H4 (cell line): Measurements from ENCODE around the gene APOBEC2. TPM values are rescaled to one million over a fixed set of nuclear protein-coding genes. Genes with fewer than 3 reads are reported as not detected.

ENCODE experiments used
- DNase-seq: peaks from one replicate; pipeline ENCODE4 v3.0.0-alpha.2; 2015; ENCODE audit warnings: low spot score
- total RNA-seq: library from RNA; depleted of rRNA; stranded (reverse); fragments of >200 nt; shearing (Covaris generic); gene quantifications from 2 replicates; pipeline ENCODE4 v1.2.3, GENCODE V29; 2014; rRNA removed

APOBEC2 gene
- total RNA-seq, 1 experiment from 2014 or later, result not detected

- no peak for DNase-seq
Measured at GRCh38 chr6:41083072-41083471, 30.1 kb downstream of the APOBEC2 start.

DNA sequence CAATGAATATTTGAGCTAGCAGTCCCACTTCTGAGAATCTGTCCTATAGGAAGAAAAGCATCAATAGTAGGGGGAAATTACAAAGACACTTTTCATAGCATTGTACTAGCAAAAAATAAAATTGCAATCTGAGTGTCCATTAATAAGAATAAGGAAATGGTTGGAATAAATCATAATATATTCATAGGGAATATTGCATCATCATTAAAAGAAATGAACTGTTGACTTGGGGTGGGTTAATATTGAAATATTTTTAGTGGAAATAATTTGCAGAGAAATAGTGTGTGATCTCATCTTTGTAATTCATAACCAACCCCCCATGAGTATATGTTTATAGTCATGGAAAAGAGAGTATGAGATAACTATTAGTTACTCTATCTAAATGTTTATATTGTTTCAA, 32.2 kb downstream of the APOBEC2 start:
- DNase-seq, result no peak

DNA sequence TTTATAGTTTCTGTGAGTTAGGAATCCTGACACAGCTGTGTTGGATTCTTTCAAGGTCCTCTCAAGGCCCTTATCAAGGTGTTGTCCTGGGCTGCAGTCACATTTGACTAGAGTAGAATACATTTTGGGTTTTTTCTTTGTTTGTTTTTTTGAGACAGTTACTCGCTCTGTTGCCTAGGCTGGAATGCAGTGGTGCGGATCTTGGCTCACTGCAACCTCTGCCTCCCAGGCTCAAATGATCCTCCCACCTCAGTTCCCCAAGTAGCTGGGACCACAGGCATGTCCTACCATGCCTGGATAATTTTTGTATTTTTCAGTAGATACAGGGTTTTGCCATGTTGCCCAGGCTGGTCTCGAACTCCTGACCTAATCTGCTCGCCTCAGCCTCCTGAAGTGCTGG, 35.4 kb downstream of the APOBEC2 start:
- DNase-seq, result no peak

GRCh38 chr6:41090841-41091761, 38.1 kb downstream of the APOBEC2 start:
- DNase-seq, result no peak

DNA sequence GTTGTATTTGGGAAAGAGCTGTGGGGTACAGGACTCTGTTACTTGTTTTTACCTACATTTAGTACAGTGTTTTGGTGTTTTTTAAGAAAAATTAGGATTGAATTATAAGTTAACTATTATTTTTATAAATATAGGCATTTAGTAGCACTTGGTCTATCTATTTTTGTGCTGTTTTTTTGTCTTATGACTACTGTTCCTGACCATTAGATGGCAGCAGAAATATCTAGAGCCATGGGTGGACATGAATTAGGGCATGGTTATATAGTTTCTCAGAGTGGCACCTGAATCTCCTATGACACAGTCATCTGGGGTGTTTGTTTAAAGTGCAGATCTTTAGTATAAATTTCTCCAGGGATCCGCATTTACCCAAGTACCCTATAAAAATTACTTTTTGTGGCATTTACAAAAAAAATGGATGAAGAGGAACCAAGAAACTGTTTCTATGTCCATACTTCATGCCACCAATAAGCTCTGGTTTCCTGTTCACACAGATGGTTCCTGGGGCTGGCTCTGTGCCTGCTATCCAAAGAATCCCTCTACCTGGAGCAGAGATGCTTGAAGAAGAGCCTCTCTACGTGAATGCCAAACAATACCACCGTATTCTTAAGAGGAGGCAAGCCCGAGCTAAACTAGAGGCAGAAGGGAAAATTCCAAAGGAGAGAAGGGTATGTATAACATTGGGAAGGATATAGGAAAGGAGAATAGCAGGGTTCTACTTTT, 39.6 kb downstream of the APOBEC2 start:
- peak; percentile 25 for DNase-seq

- no peak for DNase-seq
Measured at GRCh38 chr6:41093729-41094128, 40.7 kb downstream of the APOBEC2 start.

GRCh38 chr6:41097467-41098090, 44.6 kb downstream of the APOBEC2 start:
- no peak for DNase-seq

- no peak for DNase-seq
Measured at GRCh38 chr6:41098366-41098765, 45.4 kb downstream of the APOBEC2 start.

DNA sequence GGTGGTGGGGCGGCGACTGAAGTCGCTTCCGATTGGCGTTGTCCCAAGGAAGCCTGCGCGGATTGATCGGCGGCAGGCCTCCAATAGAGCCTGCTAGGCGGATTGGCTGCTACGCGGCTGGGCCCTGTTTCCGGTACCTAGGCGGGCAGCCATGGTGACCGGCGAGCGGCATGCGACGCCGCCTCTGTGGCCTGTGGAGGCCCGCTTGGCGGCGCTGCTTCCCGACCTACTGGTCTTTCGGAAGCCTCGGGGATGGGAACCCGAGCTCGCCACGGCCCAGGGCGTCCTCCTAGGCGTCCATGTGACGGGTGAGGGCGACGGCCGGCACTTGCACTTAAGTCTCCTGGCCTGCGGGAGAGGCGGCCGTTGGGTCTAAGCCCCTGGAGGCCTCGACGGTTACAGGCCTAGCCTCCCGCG, 47.9 kb downstream of the APOBEC2 start:
- DNase-seq, result no peak

GRCh38 chr6:41103847-41104246, 50.8 kb downstream of the APOBEC2 start:
- no peak for DNase-seq

GRCh38 chr6:41111017-41111416, 58.0 kb downstream of the APOBEC2 start:
- no peak for DNase-seq

Other genes starting within 250 kb of the APOBEC2 start
- gene UNC5CL, start 14.0 kb upstream of the APOBEC2 start, total RNA-seq, result 0.25 and 0.27 TPM in 2 replicates
- not detected in 2 replicates for gene TSPO2, start 10.7 kb upstream of the APOBEC2 start, total RNA-seq
- gene OARD1, start 19.2 kb downstream of the APOBEC2 start, total RNA-seq, result 18.9 and 24.6 TPM in 2 replicates
- gene NFYA, start 19.8 kb downstream of the APOBEC2 start, total RNA-seq, result 14.0 and 21.6 TPM in 2 replicates
- not detected in 2 replicates for gene TREML1, start 101.1 kb downstream of the APOBEC2 start, total RNA-seq
- 0.27 TPM in 1 of 2 replicates, not detected in the other for gene TREM2, start 109.9 kb downstream of the APOBEC2 start, total RNA-seq
- 0.10 TPM in 1 of 2 replicates, not detected in the other for gene TREML2, start 147.9 kb downstream of the APOBEC2 start, total RNA-seq
- 0.46 and 0.58 TPM in 2 replicates for gene TREML4, start 175.1 kb downstream of the APOBEC2 start, total RNA-seq
- gene TREM1, start 233.5 kb downstream of the APOBEC2 start, total RNA-seq, result 0.52 TPM in 1 of 2 replicates, not detected in the other